GM18868 (cell line): ENCODE results near the gene NOCT.
"Not testable (repeated sequence)": the region's sequence is repeated elsewhere in the genome, so short reads cannot be mapped to it uniquely, and the experiment has no call there.

Source experiments
- ATAC-seq: cut with Tn5 transposase; IDR thresholded peaks from one replicate; pipeline ENCODE4 v1.9.1; 2021; ENCODE audit warnings: mild to moderate bottlenecking, moderate library complexity; ENCODE audit not compliant: unreplicated experiment

NOCT gene

DNA sequence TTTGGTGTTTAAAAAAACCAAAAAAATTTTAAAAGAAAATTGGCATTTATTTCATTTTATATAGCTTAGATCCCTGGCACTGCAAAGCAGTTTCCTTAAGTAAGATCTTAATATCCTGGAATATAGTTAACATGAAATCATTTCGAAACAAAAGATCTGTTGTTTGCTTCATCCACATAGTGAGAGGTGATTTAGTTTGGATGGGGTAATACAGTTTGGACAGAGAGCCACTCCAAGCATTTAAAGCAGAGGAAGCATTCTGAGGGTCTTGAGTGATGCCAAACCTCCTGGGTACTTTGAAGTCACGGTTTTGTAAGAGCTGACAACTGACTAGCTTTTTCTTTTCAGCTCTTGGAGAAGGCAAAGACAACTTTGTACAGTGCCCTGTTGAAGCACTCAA, 28.7 kb downstream of the NOCT start:
- ATAC-seq, result no peak

DNA sequence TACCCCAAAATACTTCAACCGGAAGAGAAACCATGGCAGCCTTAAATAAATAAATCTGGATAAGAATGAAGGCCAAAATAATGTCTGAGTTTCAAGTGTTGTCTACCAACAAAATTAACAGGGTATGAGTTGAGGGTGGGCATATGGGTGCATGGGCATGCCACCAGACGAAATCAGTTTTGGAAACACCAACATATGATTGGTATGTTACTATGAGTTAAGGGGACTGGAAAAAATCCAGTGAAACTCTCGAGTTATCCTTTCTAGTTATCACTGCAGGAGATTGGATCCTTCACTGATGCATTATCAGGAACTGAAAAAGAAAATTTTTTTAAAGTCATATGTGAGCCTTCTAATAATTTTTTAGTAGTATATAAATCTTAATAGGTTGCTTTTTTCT, 32.4 kb downstream of the NOCT start:
- ATAC-seq, result no peak

DNA sequence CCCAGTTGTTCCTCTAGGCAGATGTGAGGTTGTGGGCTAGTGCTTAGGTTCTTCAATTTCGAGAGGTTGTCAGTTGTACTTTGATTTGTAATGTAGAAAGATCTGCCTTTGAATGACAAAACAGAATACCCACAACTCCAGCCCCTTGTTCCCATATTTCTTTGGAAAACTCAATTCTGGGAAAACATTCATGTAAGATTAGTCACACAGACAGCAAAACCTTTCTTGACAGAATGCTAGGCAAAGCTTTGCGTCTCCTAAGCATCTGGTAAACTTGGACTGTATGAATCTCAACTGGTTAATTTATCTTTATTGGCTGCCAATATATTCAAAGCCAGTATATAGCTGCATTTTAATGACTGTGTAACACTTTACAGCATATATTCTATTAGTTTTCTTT, 34.9 kb downstream of the NOCT start:
- ATAC-seq, result no peak

DNA sequence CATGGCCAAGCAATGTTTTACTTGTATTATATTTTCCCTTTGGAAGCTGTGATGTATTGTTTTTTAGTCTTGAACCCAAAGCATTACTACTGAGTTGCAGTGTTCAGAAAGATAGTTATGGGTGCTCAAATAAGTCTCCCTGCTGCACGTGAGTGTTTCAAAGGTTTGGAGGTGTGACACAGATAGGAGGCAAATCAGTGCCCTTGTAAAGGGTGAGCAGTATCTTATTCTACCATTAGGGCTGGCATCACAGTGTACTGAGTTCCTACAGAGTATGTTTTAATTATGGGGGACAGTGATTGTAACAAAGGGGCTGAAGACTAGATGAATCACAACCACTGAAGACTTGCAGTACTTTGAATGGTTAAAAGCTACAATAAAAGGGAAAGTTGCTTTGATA, 38.3 kb downstream of the NOCT start:
- ATAC-seq, result no peak

DNA sequence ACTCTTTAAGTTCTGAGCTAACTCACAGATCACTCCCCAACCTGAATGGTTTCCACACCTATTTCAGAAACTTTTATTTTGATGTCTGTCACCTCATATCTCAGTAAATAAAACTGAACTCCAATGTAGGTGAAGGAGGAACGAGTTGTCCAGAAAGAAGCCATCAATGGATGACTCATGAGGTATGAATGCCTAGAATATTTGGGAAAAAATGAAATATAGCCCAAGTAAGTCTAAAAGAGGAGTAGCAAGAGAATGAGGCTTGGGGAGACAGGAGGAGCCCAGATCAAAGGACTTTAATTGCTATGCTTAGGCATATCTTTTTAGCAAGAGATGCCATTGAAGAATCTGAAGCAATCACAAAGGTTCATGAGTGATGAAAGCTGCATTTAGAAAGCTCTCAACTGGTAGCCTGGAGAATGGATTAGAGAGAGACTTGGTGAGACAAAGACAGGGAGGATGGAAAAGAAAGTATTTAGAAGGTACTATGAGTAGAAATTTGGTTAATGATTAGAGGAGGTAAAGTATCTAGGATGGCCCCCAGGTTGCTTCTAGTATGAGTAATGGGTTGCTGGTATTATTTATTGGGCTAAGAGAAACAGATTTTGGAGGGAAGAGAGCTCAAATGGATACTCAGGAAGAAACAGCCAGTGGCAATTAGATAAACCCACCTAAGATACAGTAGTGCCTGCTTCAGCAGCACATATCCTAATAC, 39.4 kb downstream of the NOCT start:
- ATAC-seq, result no peak

DNA sequence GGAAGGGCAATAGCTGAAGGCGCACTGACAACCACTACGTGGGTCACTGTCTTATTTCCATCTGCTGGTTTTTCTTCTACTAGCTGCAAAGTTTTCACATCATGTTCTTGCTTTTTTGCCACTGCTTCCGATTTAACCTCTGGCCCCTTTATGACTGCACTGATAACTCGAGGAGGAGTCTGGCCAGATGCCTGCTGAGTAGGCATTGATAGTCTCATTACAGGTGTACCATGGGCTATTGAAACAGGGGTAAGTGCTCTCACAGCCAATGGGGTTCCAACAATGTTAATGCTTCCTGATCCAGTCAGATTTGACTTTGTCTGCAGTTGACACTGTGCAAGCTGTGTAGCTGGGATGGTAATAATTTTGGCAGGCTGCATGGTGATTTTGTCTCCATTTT, 43.4 kb downstream of the NOCT start:
- not testable (repeated sequence) for ATAC-seq

DNA sequence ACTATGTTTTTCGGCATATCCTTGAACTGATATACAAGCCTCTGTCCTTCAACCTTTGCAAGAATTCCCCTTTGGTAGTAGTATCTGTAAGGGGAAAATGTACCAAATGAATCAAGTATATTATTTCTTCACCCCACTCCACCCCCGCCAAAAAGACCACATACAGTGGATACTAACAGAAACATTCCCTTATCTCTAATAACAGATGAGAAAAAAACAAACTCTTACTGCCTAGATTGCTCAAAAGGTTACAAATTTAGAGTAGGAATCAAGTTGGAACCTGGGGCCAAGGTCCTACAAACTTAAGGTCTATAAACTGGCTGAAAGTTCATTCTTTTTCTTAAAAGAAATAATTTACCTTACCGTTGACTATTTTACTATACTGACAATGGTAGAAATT, 45.0 kb downstream of the NOCT start:
- no peak for ATAC-seq

DNA sequence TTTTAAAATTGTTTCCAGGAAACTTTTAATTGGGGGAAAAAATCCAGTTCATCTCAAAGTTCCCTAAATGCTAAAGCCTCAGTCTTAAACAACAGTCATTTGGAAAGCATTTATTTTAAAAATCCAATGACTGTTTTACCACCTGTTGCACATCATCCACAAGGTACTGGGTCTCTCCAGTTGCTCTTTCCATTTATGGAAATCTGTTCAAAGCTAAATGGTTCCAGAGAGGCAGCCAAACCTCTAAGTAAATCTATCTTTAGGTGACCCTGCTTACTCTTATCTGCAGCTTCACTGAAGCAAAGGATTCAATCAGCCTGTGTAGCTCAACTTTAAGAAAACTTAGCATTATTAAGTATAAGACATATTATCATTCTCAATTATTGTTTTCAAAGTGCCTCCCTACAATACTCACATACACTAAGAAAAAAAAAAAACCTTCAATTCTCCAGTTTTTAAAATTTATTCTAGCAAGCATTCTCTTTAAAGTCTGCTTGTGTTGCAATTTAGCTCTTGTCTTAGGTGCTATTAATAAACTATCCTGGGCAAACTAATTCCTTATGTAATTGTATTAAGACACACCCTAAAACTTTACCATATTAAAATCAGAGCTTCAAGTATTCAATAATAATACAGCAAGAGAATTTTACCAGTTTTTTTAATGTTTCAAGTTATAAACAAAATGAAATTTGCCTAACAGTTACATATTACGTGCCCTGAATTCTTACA, 60.6 kb downstream of the NOCT start:
- no peak for ATAC-seq

DNA sequence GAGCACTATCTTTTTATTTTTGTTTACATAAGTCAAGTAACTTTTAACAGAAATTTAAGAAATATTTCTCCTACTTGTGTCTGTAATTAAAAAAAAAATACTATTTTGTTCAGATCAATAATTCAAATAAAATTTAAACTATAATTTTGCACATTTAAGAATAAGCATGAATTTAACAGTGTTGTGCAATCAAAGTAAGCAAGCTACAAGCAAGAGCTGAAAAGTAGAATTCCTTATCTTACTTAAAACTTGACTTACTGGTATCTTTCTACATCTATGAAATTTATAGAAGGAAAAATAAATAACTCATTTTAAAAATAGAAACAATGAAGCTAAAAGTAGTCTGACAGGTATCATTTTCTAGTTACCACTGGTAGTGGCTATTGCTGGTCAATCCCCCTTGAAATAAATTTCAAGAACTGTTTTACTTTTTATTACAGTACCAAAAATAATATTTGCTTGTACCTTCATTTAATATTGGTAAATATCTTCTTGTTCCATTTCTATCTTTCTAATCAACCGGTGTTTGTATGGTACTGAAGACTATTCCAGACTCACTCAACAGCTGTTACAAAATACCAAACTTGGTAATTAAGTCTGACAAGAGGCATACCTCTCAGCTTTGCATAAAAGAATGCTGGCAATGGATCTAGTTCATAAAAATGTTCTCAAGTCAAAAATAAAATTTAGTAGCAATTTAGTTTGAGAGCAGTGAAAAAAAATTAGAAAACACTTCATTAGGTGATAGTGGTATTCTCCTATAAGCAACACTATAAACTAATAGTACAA, 62.2 kb downstream of the NOCT start:
- no peak for ATAC-seq

DNA sequence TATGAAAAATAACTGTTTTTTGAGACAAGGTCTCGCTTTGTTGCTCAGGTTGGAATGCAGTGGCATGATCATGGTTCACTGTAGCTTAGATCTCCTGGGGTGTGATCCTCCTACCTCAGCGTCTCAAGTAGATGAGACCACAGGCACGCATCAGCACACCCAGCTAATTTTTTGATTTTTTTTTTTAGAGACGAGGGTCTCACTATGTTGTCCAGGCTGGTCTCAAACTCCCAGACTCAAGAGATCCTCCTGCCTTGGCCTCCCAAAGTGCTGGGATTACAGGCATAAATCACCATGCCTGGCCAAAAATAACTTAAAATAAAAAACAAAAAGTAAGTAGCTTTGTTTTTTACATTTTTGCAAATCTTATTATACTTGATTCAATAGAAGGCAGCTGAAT, 63.3 kb downstream of the NOCT start:
- ATAC-seq, result no peak

DNA sequence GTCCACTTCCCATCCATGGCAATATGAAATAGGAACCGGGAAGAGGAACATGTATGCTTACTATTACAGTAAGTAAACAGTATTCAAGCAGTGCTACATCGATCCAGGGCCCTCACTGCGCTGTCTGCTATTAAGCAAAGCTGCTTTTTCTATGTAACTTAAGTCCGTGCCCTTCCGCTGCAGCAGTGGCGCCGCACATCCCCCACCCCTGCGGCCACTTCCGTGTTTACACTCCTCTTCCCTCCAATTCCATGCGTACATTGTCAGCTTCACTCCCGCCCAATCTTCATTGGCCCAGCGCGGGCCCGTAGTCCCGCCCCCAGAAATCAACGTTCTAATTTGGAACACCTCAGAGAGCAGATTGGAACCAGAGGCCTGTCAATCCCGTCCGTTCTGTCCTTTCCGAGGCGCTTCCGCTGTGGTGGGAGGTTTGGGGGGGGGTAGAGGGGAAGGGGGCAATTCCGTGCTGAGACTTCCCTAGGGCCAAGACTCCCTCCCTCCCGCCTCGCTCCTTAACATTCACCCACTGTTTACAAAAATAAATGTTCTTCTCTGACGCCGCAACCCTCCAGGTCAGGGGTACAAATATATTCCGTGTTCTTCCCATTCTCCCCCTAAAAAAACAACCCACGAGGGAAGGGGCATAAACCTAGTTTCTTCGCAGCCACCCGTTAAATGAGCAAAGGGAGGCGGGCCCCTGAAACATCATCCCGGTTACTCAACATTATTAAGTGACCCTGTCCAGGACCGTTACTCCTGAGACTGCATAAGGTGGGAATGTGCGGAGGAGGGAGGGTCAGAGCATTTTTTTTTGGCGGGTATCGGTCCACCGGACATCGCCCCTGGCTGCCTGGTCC, 67.4 kb downstream of the NOCT start:
- ATAC-seq, result peak; percentile 80

DNA sequence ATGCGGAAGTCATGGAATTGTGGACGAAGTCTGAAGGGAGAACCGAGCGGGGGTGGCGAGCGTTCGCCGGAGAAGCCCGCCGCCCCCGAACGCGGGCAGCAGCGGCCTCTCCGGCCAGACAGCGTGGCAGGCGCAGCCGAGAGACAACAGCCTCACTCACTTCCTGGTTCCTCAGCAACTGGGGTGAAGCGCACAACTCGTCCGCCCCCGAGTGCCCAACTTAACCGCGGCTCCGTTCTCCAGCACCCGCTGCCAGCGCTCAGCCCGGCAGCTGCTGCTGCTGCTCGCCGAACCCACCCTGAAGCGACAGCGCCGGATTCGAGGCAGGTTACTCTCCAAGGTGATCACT, 68.0 kb downstream of the NOCT start:
- peak; percentile 22 for ATAC-seq

DNA sequence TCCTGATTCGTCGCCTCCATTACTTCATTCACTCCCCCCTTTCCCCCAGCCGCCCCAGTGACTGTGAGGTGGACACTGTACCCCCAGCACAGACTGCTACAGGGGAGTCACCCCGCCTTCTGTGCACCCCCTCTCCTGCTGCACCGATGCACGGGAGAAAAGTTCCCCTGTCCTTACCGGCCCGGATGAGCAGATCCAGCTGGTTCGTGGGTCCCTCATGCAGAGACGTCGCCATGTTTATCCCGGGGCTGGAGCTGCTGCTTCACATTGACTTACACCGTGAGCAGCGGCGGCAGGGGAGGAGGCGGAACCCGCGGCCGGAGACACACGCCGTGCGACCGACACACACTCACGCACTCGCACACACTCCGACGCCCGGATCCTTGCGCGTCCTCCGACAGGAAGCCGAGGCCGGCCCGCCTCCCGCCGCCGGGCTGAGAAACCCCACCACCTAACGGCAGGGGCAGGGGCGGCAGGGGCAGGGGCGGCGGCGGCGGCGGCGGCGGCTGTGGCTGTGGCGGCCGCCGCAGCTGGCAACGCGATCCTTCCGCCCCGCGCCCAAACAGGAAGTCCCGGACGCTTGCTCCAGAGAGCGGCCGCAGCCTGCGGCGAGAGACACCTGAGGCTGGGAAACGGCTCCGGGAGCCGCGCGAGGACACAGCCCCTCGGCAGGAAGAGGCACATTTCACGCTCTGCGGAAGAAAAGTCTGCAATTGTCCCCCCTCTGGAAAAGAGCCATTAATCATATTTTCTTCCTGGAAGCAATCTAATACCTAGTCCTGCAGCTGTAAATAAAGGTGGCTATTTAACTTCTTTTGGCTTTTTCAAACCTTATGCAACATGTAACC, 68.6 kb downstream of the NOCT start:
- peak; percentile 66 for ATAC-seq

DNA sequence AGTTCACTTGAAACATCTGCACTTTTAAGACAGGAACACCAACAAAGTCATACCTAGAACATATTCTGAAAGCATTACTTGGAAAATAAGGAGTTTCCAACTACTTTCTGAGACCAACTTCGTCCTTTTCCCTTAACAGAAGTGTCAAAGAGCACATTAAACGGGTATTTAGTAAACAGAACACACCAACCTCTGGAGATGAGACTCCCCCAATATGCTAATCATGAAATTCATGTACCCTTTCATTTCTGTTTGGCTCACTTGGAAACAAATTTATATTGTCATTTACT, 69.2 kb downstream of the NOCT start:
- no peak for ATAC-seq

DNA sequence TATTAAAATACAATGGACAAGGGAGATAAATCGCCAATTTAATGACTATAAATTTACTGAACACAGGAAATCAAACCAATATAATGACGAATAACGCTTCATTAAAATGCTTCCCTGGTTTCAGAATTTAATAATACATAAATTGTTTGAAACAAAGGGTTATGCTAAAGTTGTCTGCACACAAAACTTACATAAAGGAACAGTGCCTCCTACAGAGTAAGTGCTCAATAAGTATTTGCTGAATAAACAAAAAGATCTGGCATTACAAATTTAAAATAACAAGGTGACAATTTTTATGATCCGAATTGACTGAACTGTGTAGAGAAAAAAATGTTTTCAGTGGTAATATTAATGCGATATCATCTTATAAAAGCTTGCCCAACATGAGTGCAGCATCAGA, 69.6 kb downstream of the NOCT start:
- ATAC-seq, result no peak

DNA sequence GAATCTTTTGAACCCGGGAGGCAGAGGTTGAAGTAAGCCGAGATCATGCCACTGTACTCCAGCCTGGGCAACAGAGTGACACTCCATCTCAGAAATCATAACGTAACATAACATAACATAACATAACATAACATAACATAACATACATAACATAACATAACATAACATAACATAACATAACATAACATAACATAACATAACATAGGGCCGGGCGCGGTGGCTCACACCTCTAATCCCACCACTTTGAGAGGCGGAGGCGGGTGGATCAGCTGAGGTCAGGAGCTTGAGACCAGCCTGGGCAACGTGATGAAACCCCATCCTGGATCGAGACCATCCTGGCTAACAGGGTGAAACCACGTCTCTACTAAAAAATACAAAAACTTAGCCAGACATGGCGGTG, 76.7 kb downstream of the NOCT start:
- ATAC-seq, result no peak
